NCI-H2029 treated with DMSO at 0.1 percent for 48 hours (cell line): Measurements from ENCODE around the gene CIT.

Experiments
- DNase-seq: peaks from one replicate; lab custom pipeline; 2025; lab: John Stamatoyannopoulos, UW

The CIT gene

GRCh38 chr12:119699199-119699760, 177.8 kb downstream of the CIT start:
- DNase-seq, result no peak

GRCh38 chr12:119696943-119697342, 180.2 kb downstream of the CIT start:
- DNase-seq, result no peak

- DNase-seq, result no peak
Measured at GRCh38 chr12:119695034-119695433, 182.1 kb downstream of the CIT start.

GRCh38 chr12:119694111-119694510, 183.0 kb downstream of the CIT start:
- DNase-seq, result no peak

- no peak for DNase-seq
Measured at GRCh38 chr12:119693511-119693910, 183.6 kb downstream of the CIT start.

GRCh38 chr12:119692997-119693396, 184.1 kb downstream of the CIT start:
- peak; percentile 94 for DNase-seq

GRCh38 chr12:119692410-119692809, 184.7 kb downstream of the CIT start:
- DNase-seq, result peak; percentile 77

- DNase-seq, result no peak
Measured at GRCh38 chr12:119691202-119691810, 185.8 kb downstream of the CIT start.

GRCh38 chr12:119689935-119690500, 187.1 kb downstream of the CIT start:
- DNase-seq, result no peak

GRCh38 chr12:119687879-119688278, 189.2 kb downstream of the CIT start:
- no peak for DNase-seq

- no peak for DNase-seq
Measured at GRCh38 chr12:119687406-119687805, 189.7 kb downstream of the CIT start.

- DNase-seq, result no peak
Measured at GRCh38 chr12:119686776-119687175, 190.3 kb downstream of the CIT start.

GRCh38 chr12:119686355-119686754, 190.8 kb downstream of the CIT start:
- no peak for DNase-seq

- DNase-seq, result no peak
Measured at GRCh38 chr12:119685375-119685774, 191.7 kb downstream of the CIT start.

GRCh38 chr12:119684711-119685369, 192.3 kb downstream of the CIT start:
- DNase-seq, result no peak

- no peak for DNase-seq
Measured at GRCh38 chr12:119683816-119684215, 193.3 kb downstream of the CIT start.

GRCh38 chr12:119683413-119683812, 193.7 kb downstream of the CIT start:
- no peak for DNase-seq

GRCh38 chr12:119682639-119683252, 194.4 kb downstream of the CIT start:
- no peak for DNase-seq

- DNase-seq, result no peak
Measured at GRCh38 chr12:119681728-119682638, 195.1 kb downstream of the CIT start.

GRCh38 chr12:119681111-119681510, 196.0 kb downstream of the CIT start:
- no peak for DNase-seq

GRCh38 chr12:119679490-119679889, 197.6 kb downstream of the CIT start:
- DNase-seq, result no peak

- DNase-seq, result peak; percentile 15
Measured at GRCh38 chr12:119679081-119679480, 198.0 kb downstream of the CIT start.
